Adrenal gland (tissue), 5 donors: Measurements from ENCODE around the gene ADH7.

Experiments used
- POLR2A ChIP-seq, 2 donors: fragments of 450-650 bp; IDR thresholded peaks; one replicate each; pipeline ENCODE4 v1.6.1; 2017; ENCODE audit warnings: antibody characterized with exemption in 2 of 2, mild to moderate bottlenecking in 2 of 2, moderate library complexity in 1 of 2
- TF ChIP-seq, protein P1 (sequence below), 6 experiments: fragments of 450-650 bp in 4 of 6; fragments of 200-600 bp in 2 of 6; sonication (generic) in 1 of 6; IDR thresholded peaks; 1 replicate in 5 of 6; 2 replicates in 1 of 6; pipeline versions ENCODE4 v1.5.1 to v1.8.0; 2016 to 2021; ENCODE audit warnings: antibody characterized with exemption in 6 of 6, mild to moderate bottlenecking in 2 of 6, moderate library complexity in 1 of 6
- donor health status: DM: no; HTN: no; CAD: no.

DNA sequence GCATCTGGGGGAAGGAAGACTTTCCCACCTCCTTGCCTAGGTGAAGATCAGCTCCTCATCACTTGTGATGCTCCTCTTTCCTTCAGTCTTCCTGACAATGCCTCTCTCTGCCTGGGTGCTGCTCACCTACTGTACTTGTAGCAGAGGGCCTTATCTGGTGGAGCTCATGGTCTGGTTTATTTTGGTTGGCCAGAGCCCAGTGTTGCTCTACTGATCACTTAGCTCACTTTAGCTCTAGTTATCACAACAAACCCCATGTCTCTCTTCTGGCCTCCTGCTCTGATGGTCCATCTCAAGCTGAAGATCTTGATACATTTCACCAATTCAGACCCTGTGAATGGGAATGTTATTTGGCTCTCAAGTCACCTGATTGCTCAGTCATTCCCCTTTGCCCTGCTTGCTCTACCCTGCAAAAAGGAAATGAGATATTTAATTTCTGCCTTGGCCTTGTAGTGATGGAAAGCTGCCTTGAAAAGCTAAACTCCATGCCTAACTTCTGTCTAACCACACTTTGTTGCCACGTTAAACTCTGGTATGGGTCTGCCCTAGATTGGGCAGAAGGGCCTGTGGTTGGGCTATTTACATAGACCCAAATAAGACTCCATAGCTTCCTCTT is 52.3 kb downstream of the ADH7 start:
- TF ChIP-seq POLR2A (IDR thresholded peaks at IDR 0.05) = no peak
- TF ChIP-seq, protein P1, sequence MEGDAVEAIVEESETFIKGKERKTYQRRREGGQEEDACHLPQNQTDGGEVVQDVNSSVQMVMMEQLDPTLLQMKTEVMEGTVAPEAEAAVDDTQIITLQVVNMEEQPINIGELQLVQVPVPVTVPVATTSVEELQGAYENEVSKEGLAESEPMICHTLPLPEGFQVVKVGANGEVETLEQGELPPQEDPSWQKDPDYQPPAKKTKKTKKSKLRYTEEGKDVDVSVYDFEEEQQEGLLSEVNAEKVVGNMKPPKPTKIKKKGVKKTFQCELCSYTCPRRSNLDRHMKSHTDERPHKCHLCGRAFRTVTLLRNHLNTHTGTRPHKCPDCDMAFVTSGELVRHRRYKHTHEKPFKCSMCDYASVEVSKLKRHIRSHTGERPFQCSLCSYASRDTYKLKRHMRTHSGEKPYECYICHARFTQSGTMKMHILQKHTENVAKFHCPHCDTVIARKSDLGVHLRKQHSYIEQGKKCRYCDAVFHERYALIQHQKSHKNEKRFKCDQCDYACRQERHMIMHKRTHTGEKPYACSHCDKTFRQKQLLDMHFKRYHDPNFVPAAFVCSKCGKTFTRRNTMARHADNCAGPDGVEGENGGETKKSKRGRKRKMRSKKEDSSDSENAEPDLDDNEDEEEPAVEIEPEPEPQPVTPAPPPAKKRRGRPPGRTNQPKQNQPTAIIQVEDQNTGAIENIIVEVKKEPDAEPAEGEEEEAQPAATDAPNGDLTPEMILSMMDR (IDR thresholded peaks at IDR 0.05) = no peak
